Measurements from ENCODE around the gene SRSF9.

SRSF9 gene

DNA sequence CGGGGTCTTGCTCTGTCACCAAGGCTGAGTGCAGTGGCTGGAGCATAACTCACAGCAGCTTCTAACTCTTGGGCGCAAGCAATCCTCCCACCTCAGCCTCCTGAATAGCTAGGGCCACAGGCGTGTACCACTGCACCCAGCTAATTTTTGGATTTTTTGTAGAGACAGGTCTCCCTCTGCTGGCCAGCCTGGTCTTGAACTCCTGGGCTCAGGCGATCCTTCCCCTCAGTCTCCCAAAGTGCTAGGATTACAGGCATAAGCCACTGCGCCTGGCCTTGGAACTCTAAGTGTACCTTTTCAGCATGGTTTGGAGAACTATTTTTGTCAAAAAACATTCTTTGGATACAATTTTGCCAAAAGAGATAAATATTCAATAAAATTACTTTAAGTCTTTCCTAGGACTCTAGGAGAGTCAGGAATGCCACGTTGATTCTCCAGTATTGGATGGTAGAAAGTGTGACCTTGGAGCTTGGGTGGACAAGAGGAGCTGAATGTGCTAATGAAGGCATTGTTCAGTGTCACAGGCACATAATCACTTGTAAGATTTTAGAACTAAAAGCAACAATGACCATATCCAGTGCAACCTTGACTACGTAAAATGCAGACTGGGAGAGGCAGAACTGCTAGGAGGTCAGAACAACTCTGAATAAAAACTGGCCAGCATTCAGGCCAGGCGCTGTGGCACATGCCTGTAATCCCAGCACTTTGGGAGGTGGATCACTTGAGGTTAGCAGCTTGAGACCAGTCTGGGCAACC lies 2.8 kb downstream of the SRSF9 start:
- TF ChIP-seq, protein P1, sequence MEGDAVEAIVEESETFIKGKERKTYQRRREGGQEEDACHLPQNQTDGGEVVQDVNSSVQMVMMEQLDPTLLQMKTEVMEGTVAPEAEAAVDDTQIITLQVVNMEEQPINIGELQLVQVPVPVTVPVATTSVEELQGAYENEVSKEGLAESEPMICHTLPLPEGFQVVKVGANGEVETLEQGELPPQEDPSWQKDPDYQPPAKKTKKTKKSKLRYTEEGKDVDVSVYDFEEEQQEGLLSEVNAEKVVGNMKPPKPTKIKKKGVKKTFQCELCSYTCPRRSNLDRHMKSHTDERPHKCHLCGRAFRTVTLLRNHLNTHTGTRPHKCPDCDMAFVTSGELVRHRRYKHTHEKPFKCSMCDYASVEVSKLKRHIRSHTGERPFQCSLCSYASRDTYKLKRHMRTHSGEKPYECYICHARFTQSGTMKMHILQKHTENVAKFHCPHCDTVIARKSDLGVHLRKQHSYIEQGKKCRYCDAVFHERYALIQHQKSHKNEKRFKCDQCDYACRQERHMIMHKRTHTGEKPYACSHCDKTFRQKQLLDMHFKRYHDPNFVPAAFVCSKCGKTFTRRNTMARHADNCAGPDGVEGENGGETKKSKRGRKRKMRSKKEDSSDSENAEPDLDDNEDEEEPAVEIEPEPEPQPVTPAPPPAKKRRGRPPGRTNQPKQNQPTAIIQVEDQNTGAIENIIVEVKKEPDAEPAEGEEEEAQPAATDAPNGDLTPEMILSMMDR (IDR thresholded peaks at IDR 0.05), result peak; percentile 68

DNA sequence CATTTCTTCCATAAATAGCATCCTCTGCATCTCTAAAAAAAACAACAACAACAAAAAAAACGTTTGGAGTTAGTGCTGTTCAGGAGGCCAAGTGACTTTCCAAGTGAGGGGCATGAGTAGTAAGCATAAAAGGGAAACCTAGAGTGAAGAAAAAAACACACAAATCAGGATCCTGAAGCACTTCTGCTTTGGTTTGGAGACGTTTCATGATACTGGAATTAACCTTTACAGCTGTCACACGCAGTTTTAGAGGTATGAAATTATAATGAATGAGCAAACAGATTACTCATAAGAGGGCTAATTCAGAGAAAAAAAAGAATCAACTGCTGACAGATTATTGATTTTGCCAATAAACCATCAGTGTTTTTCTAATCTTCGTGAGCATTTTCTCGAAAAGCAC lies 3.8 kb downstream of the SRSF9 start:
- TF ChIP-seq, protein P1 (IDR thresholded peaks at IDR 0.05), result no peak

DNA sequence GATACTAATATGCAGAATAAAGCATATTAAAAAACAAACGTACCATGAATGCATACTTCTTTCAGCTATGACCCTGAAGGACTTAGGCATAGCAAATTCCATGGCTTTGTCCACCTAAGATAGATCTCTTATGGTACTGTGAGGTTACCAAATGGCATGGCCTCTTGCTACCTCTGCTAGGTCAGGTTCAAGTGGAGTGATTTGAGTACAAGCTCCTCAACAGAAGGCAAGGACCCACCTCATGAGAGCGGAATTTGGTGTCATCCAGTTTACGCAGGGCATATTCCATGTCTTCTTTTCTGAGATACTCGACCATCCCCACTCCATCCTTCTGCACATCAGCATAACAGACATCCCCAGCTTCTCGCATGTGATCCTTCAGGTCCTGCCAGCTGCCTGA lies 5.8 kb downstream of the SRSF9 start:
- TF ChIP-seq, protein P1 (IDR thresholded peaks at IDR 0.05), result no peak

DNA sequence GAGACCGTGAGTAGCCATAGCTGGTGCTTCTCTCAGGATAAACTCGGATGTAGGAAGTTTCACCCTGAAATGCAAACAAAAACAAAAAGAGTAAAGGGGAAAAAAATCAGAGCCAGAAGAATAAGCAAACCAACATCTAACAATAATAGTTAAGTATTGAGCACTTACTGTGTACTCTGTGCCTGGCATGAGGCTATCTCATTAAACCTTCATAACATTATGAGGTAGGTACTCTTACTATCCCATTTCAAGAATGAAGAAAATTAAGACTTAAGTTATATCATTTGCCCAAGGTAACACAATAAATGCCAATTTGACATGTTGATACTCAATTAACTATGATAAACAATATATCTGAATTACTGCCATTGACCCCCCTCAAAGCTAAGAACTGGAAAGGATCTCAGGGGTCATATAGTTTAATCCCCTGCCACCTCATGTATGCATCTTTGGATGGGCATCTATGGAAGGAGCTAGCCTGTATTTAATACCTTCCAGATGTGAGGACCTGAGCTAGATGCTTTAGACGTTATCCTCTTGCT lies 7.4 kb downstream of the SRSF9 start:
- TF ChIP-seq, protein P1 (IDR thresholded peaks at IDR 0.05), result no peak

DNA sequence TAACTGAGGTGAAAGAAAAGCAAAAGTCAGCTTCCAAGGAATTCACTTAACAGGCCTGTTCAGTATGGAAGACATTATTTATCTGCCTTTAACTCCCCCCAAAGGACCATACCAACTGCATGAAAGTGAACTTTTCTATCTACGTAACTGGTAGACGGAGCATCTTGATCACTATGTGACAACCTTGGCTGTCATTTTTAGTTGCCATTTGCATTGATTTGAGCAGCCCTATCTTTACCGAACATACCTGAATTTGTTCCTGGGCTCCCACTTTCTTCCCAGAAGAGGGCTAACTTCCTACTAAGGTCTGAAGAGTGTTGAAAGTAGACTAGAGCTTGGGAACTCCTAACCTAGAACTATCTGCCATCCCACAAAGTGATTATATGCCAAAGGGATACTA lies 9.4 kb downstream of the SRSF9 start:
- TF ChIP-seq, protein P1 (IDR thresholded peaks at IDR 0.05), result no peak

DNA sequence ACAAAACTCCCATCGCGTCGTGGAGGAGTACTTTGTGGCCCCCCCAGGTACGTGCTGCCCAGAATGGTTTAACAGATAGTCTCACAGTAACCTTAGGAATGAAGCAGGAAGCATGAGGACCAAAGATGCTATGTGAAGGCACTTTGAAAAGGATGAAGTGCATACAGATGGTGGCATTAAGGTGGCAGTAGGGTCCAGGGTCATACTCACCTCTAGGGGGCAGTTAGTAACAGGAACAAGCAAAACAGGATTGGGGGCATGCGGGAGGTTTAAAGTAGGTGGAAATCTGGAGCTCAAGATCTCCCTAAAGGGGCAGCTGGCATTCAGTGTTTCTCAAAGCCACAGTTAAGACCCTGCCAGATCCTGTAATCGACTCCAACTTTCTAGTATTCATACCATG lies 12.4 kb downstream of the SRSF9 start:
- TF ChIP-seq, protein P1 (IDR thresholded peaks at IDR 0.05), result peak; percentile 38

DNA sequence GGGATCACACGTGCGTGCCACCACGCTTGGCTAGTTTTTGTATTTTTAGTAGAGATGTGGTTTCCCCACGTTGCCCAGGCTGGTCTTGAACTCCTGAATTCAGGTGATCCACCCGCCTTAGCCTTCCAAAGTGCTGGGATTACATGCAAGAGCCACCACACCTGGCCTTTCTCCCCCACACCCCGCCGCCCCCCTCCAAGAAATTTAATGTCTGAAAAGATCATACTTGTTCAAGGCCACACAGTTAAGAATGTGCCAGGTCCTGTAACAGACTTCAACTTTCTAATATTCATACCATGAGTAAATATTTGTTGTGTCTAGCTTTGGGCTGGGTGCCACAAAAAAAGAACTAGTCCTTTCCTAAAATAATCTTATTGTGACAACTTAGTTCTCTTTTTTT lies 14.2 kb downstream of the SRSF9 start:
- TF ChIP-seq, protein P1 (IDR thresholded peaks at IDR 0.05), result no peak
